SU-DHL-6 (cell line): ENCODE results near the gene MRPL39.

Experiments
- H2AFZ ChIP-seq: fragments of 200-600 bp; sonication (generic); 2 replicates; pipeline ENCODE4 v1.6.1; 2014; ENCODE audit warnings: low read depth, mild to moderate bottlenecking, moderate library complexity, mixed read lengths, antibody characterized with exemption, low read length; ENCODE audit not compliant: severe bottlenecking
- H3F3A ChIP-seq: fragments of 200-600 bp; shearing (Covaris generic); 2 replicates; pipeline ENCODE4 v1.6.0; 2016; ENCODE audit warnings: antibody characterized with exemption, mild to moderate bottlenecking; ENCODE audit not compliant: insufficient read depth
- H3K27ac ChIP-seq: fragments of 200-600 bp; sonication (generic); 2 replicates; pipeline ENCODE4 v1.5.1; 2016; ENCODE audit warnings: low read depth, mild to moderate bottlenecking, low read length, moderate library complexity, mixed read lengths
- H3K27me3 ChIP-seq: fragments of 200-600 bp; sonication (generic), shearing (Covaris generic); 2 replicates; pipeline ENCODE4 v1.6.0; 2014; ENCODE audit warnings: mild to moderate bottlenecking, low read length
- H3K36me3 ChIP-seq: fragments of 200-600 bp; sonication (generic); 2 replicates; pipeline ENCODE4 v1.6.1; 2014; ENCODE audit warnings: mild to moderate bottlenecking, low read length, mixed read lengths
- H3K4me2 ChIP-seq: fragments of 300-600, 200-600 bp; shearing (Covaris generic), sonication (generic); 2 replicates; pipeline ENCODE4 v1.6.0; 2014; ENCODE audit warnings: low read length, low read depth, mild to moderate bottlenecking; ENCODE audit not compliant: poor library complexity, severe bottlenecking
- H3K4me3 ChIP-seq: fragments of 200-600 bp; sonication (generic); 2 replicates; pipeline ENCODE4 v1.5.1; 2014; ENCODE audit warnings: antibody characterized with exemption, low read length, mild to moderate bottlenecking, mixed read lengths; ENCODE audit not compliant: insufficient read depth, poor library complexity, severe bottlenecking
- H3K79me2 ChIP-seq: fragments of 200-600 bp; sonication (generic); 2 replicates; pipeline ENCODE4 v1.6.1; 2014; ENCODE audit warnings: mild to moderate bottlenecking, low read length, moderate library complexity; ENCODE audit not compliant: insufficient read depth
- H3K9ac ChIP-seq: fragments of 200-600 bp; sonication (generic); 2 replicates; pipeline ENCODE4 v1.7.0; 2014; ENCODE audit warnings: mild to moderate bottlenecking, low read length
- H3K9me2 ChIP-seq: fragments of 200-600 bp; sonication (generic); replicated peaks from 2 replicates; pipeline ENCODE4 v1.6.1; 2014; ENCODE audit warnings: low read length; ENCODE audit not compliant: insufficient read depth
- H3K9me3 ChIP-seq: fragments of 200-600 bp; sonication (generic); 2 replicates; pipeline ENCODE4 v1.6.1; 2014; ENCODE audit warnings: low read length, mixed read lengths; ENCODE audit not compliant: insufficient read depth
- H4K20me1 ChIP-seq: fragments of 200-600 bp; sonication (generic); 2 replicates; pipeline ENCODE4 v1.6.1; 2014; ENCODE audit warnings: low read depth, mild to moderate bottlenecking, antibody characterized with exemption, low read length, moderate library complexity, mixed read lengths
- EZH2phosphoT487 ChIP-seq: fragments of 200-600 bp; sonication (generic), shearing (Covaris generic); conservative IDR thresholded peaks from 2 replicates; pipeline ENCODE4 v1.6.1; 2018; ENCODE audit warnings: mild to moderate bottlenecking, antibody characterized with exemption, low read length, moderate library complexity, mixed read lengths
- TF ChIP-seq, protein P1 (sequence below): fragments of 200-600 bp; sonication (generic); IDR thresholded peaks from one replicate; pipeline ENCODE4 v1.5.1; 2017; ENCODE audit warnings: antibody characterized with exemption, mild to moderate bottlenecking, low read length, moderate library complexity; ENCODE audit not compliant: insufficient read depth, poor library complexity, severe bottlenecking

Gene MRPL39

DNA sequence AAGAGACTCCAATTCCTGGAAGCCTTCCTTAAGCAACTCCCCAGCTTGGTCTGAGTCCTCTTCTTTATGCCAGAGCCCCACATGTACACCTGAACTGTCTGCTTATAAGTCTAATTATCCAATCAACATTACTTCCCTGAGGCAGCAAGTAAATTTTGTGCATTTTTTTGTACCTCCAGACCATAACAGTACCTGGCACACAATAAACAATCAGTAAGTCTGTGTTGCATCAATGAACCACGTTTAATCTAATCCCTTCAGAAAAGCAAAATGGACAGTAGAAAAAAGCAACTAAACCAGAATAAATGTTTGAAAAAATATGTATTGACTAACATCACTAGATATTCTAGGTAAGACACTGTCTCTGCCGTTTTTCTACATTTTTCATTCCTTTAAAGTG is 20.5 kb downstream of the MRPL39 start:
- Histone ChIP-seq H3K9me3 (no peaks in the 10 kb centered on the region), H4K20me1 (no peaks in the 10 kb centered on the region), H3K27me3 (no peaks in the 10 kb centered on the region), H3F3A (peaks cover 13% of the 10 kb centered on the region), H2AFZ (no peak overlapping the region), H3K4me2 (no peak overlapping the region), H3K9ac (no peak overlapping the region), H3K79me2 (no peaks in the 10 kb centered on the region), H3K9me2 (no peaks in the 10 kb centered on the region), H3K27ac (no peak overlapping the region), H3K4me3 (no peak overlapping the region), H3K36me3 (peaks cover 41% of the 10 kb centered on the region; the same call in 1 of the 2 replicates)
- TF ChIP-seq EZH2phosphoT487 = no peak
- TF ChIP-seq, protein P1, sequence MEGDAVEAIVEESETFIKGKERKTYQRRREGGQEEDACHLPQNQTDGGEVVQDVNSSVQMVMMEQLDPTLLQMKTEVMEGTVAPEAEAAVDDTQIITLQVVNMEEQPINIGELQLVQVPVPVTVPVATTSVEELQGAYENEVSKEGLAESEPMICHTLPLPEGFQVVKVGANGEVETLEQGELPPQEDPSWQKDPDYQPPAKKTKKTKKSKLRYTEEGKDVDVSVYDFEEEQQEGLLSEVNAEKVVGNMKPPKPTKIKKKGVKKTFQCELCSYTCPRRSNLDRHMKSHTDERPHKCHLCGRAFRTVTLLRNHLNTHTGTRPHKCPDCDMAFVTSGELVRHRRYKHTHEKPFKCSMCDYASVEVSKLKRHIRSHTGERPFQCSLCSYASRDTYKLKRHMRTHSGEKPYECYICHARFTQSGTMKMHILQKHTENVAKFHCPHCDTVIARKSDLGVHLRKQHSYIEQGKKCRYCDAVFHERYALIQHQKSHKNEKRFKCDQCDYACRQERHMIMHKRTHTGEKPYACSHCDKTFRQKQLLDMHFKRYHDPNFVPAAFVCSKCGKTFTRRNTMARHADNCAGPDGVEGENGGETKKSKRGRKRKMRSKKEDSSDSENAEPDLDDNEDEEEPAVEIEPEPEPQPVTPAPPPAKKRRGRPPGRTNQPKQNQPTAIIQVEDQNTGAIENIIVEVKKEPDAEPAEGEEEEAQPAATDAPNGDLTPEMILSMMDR = no peak

DNA sequence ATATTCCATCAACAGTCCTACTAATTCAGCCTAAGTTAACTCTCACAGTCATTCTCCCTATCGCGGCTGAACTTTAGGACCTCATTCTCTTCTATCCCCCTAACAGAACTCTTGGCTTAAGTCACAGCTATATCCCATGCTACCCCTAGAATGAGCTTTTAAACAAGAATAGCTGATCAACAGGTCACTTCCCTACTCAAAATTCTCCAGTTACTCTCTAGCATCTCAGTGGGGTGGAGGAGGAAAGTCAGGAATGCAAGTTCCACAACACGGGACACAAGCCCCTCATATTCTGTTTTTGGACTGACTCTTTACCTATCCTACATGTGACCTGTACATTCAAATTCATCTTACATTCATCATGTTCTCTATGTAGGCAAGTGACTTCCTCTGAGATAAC is 21.0 kb downstream of the MRPL39 start:
- H3K79me2 ChIP-seq = no peaks in the 10 kb centered on the region
- peaks cover 13% of the 10 kb centered on the region for H3F3A ChIP-seq

DNA sequence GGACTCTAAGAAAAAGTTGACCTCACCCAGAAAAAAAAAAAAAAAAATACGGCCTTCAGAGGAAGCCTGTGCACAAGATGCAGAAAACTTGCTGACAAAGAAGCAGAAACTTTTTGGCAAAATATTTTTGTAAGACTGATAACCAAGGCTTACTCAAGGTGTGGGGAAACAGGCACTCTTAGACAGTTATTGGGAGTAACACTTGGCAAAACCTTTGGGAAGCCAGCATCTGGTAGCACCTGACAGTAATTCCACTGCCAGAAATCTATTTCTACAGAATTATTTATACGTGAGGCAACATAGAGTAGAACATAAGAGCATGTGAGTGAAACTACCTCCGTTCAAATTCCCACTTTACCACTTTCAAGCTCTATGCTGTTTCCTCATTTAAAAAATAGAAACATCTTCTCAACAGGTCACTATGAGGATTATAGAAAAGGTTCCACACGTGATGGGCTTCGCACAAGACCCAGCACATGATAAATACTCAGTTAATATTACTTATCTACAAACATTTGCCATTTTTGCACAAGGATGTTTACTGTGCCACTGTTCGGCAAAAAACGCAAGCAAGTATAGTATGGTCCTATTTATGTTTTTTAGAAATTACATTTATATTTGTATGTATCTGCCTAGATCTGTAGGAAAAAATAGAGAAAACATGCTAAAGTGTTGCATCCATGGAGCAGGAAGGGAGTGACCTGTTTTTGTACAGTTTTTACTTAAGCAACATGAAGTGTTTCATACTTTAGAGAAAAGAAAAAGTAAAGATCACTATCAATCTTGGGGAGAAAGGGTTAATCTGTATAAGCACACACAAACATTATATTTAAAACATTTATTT is 22.2 kb downstream of the MRPL39 start:
- H3F3A ChIP-seq = peaks cover 13% of the 10 kb centered on the region
- H3K4me2 ChIP-seq = no peak overlapping the region
- H3K27ac ChIP-seq = no peak overlapping the region
- no peak overlapping the region for H3K4me3 ChIP-seq
- H3K36me3 ChIP-seq = peaks cover 30% of the 10 kb centered on the region; the same call in 1 of the 2 replicates
- H3K9me2 ChIP-seq = no peaks in the 10 kb centered on the region
- H3K9me3 ChIP-seq = no peaks in the 10 kb centered on the region
- no peak for TF ChIP-seq EZH2phosphoT487
- TF ChIP-seq, protein P1 = no peak
- H3K79me2 ChIP-seq = no peaks in the 10 kb centered on the region
- no peak overlapping the region for H3K9ac ChIP-seq
- no peaks in the 10 kb centered on the region for H3K27me3 ChIP-seq
- no peak overlapping the region for H2AFZ ChIP-seq
- H4K20me1 ChIP-seq = no peaks in the 10 kb centered on the region

More for the DNA sequence above, 21.0 kb downstream of the MRPL39 start:
- TF ChIP-seq EZH2phosphoT487 = no peak
- TF ChIP-seq, protein P1 = no peak
- Histone ChIP-seq H3K9me3 (no peaks in the 10 kb centered on the region), H3K4me2 (no peak overlapping the region), H4K20me1 (no peaks in the 10 kb centered on the region), H3K27me3 (no peaks in the 10 kb centered on the region), H3K9ac (no peak overlapping the region), H3K9me2 (no peaks in the 10 kb centered on the region), H3K36me3 (peaks cover 37% of the 10 kb centered on the region; the same call in 1 of the 2 replicates), H3K27ac (no peak overlapping the region), H3K4me3 (no peak overlapping the region), H2AFZ (no peak overlapping the region)
